ENCODE data around the gene TYR.
"Not testable (repeated sequence)": the region's sequence is repeated elsewhere in the genome, so short reads cannot be mapped to it uniquely, and the experiment has no call there.

The TYR gene

GRCh38 chr11:89177691-89178231 is at the start of gene TYR:
TYR (plus strand) TSS chr11:89177875; CDS start chr11:89177954, 79 bp downstream.
- DNase-seq (ENCODE audit: low read depth in 2 of 2) = no peak

GRCh38 chr11:89136606-89137005 is 41.1 kb upstream of the TYR start:
- DNase-seq (ENCODE audit: low read depth in 2 of 2) = no peak

GRCh38 chr11:89147229-89147628 is 30.4 kb upstream of the TYR start:
- no peak for DNase-seq (ENCODE audit: low read depth in 2 of 2)

- no peak for DNase-seq (ENCODE audit: low read depth in 2 of 2)
These were observed 17.7 kb upstream of the TYR start for GRCh38 chr11:89159974-89160373.

GRCh38 chr11:89161949-89162348 is 15.7 kb upstream of the TYR start:
- DNase-seq (ENCODE audit: low read depth in 2 of 2) = no peak

- DNase-seq (ENCODE audit: low read depth in 2 of 2) = no peak
These were observed 14.0 kb upstream of the TYR start for GRCh38 chr11:89163686-89164085.

GRCh38 chr11:89168396-89168795 is 9.3 kb upstream of the TYR start:
- no peak for DNase-seq (ENCODE audit: low read depth in 2 of 2)

- DNase-seq (ENCODE audit: low read depth in 2 of 2) = no peak
These were observed 1.9 kb upstream of the TYR start for GRCh38 chr11:89175796-89176195.

- DNase-seq (ENCODE audit: low read depth in 2 of 2) = no peak
These were observed 737 bp upstream of the TYR start for GRCh38 chr11:89176938-89177337.

GRCh38 chr11:89181111-89181510 is 3.4 kb downstream of the TYR start:
- no peak for DNase-seq (ENCODE audit: low read depth in 2 of 2)

- DNase-seq (ENCODE audit: low read depth in 2 of 2) = no peak
These were observed 5.3 kb downstream of the TYR start for GRCh38 chr11:89182773-89183518.

GRCh38 chr11:89184021-89184420 is 6.3 kb downstream of the TYR start:
- no peak for DNase-seq (ENCODE audit: low read depth in 2 of 2)

- no peak for DNase-seq (ENCODE audit: low read depth in 2 of 2)
These were observed 12.1 kb downstream of the TYR start for GRCh38 chr11:89189776-89190175.

GRCh38 chr11:89201138-89201537 is 23.5 kb downstream of the TYR start:
- DNase-seq (ENCODE audit: low read depth in 2 of 2) = no peak

GRCh38 chr11:89203814-89204213 is 26.1 kb downstream of the TYR start:
- no peak for DNase-seq (ENCODE audit: low read depth in 2 of 2)

GRCh38 chr11:89205378-89205777 is 27.7 kb downstream of the TYR start:
- no peak for DNase-seq (ENCODE audit: low read depth in 2 of 2)

GRCh38 chr11:89220684-89221339 is 43.1 kb downstream of the TYR start:
- no peak for DNase-seq (ENCODE audit: low read depth in 2 of 2)

- DNase-seq (ENCODE audit: low read depth in 2 of 2) = no peak
These were observed 57.4 kb downstream of the TYR start for GRCh38 chr11:89235083-89235482.

- no peak for DNase-seq (ENCODE audit: low read depth in 2 of 2)
These were observed 58.3 kb downstream of the TYR start for GRCh38 chr11:89235976-89236375.

- DNase-seq (ENCODE audit: low read depth in 2 of 2) = not testable (repeated sequence)
These were observed 69.3 kb downstream of the TYR start for GRCh38 chr11:89247007-89247406.

GRCh38 chr11:89249196-89249595 is 71.5 kb downstream of the TYR start:
- no peak for DNase-seq (ENCODE audit: low read depth in 2 of 2)

- not testable (repeated sequence) for DNase-seq (ENCODE audit: low read depth in 2 of 2)
These were observed 83.8 kb downstream of the TYR start for GRCh38 chr11:89261483-89261882.

GRCh38 chr11:89267660-89268302 is 90.1 kb downstream of the TYR start:
- DNase-seq (ENCODE audit: low read depth in 2 of 2) = no peak

All from stimulated activated CD8-positive, alpha-beta memory T cell treated with anti-CD3 and anti-CD28 coated beads, Interleukin-2, amount 100 ng/mL, for 48 hours (primary cell).